22Rv1 (cell line): Measurements from ENCODE around the gene HSPB2.

Source experiments
- ZFX ChIP-seq: fragments of 450-650 bp; IDR thresholded peaks from 2 replicates; pipeline ENCODE4 v1.6.1; 2017; ENCODE audit warnings: antibody characterized with exemption, borderline replicate concordance
- TF ChIP-seq, protein P1 (sequence below): fragments of 450-650 bp; IDR thresholded peaks from 2 replicates; pipeline ENCODE4 v1.5.1; 2017; ENCODE audit warnings: mild to moderate bottlenecking

DNA sequence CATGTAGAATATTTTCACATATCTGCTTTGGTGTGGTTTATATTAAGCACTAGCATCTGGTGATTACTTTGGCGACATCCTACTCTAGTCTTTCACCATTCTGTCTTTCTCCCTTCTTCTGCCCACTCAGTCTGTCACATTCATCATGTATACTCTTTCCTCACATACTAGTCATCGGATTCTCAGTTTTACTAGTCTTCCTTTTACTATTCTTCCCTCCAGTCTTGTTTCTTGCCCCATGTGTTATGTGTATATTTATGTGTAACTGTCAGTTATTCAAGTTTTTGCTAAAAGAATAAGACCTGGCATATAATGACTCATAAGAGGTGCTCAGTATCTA lies 20.0 kb downstream of the HSPB2 start:
- TF ChIP-seq, protein P1, sequence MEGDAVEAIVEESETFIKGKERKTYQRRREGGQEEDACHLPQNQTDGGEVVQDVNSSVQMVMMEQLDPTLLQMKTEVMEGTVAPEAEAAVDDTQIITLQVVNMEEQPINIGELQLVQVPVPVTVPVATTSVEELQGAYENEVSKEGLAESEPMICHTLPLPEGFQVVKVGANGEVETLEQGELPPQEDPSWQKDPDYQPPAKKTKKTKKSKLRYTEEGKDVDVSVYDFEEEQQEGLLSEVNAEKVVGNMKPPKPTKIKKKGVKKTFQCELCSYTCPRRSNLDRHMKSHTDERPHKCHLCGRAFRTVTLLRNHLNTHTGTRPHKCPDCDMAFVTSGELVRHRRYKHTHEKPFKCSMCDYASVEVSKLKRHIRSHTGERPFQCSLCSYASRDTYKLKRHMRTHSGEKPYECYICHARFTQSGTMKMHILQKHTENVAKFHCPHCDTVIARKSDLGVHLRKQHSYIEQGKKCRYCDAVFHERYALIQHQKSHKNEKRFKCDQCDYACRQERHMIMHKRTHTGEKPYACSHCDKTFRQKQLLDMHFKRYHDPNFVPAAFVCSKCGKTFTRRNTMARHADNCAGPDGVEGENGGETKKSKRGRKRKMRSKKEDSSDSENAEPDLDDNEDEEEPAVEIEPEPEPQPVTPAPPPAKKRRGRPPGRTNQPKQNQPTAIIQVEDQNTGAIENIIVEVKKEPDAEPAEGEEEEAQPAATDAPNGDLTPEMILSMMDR = no peak
- TF ChIP-seq ZFX = no peak
